Activated CD8-positive, alpha-beta memory T cell treated with anti-CD3 and anti-CD28 coated beads, Interleukin-2, amount 50 U/mL, for 48 hours (primary cell): Measurements from ENCODE around the gene PLXNA4.
"Not testable (repeated sequence)": the region's sequence is repeated elsewhere in the genome, so short reads cannot be mapped to it uniquely, and the experiment has no call there.

Source experiments
- DNase-seq: peaks from one replicate; pipeline ENCODE4 v3.0.0-alpha.2; 2020

PLXNA4 gene

GRCh38 chr7:132575982-132576720, at the start of gene PLXNA4:
Gene PLXNA4, minus strand, starts transcription at chr7:132576470. Its CDS starts 67,777 bp downstream, at chr7:132508693.
- DNase-seq, result no peak

- DNase-seq, result no peak
Measured at GRCh38 chr7:132625651-132626050, 49.4 kb upstream of the PLXNA4 start.

- no peak for DNase-seq
Measured at GRCh38 chr7:132622081-132622480, 45.8 kb upstream of the PLXNA4 start.

- DNase-seq, result no peak
Measured at GRCh38 chr7:132619967-132620366, 43.7 kb upstream of the PLXNA4 start.

- no peak for DNase-seq
Measured at GRCh38 chr7:132618956-132619305, 42.7 kb upstream of the PLXNA4 start.

- no peak for DNase-seq
Measured at GRCh38 chr7:132618271-132618955, 42.1 kb upstream of the PLXNA4 start.

GRCh38 chr7:132614428-132615318, 38.4 kb upstream of the PLXNA4 start:
- DNase-seq, result no peak

- DNase-seq, result no peak
Measured at GRCh38 chr7:132613737-132614136, 37.5 kb upstream of the PLXNA4 start.

GRCh38 chr7:132610995-132611394, 34.7 kb upstream of the PLXNA4 start:
- DNase-seq, result no peak

GRCh38 chr7:132609906-132610520, 33.7 kb upstream of the PLXNA4 start:
- DNase-seq, result no peak

- DNase-seq, result no peak
Measured at GRCh38 chr7:132609222-132609621, 33.0 kb upstream of the PLXNA4 start.

- DNase-seq, result no peak
Measured at GRCh38 chr7:132608523-132608922, 32.3 kb upstream of the PLXNA4 start.

GRCh38 chr7:132607656-132608055, 31.4 kb upstream of the PLXNA4 start:
- DNase-seq, result no peak

- no peak for DNase-seq
Measured at GRCh38 chr7:132604121-132604520, 27.9 kb upstream of the PLXNA4 start.

- DNase-seq, result no peak
Measured at GRCh38 chr7:132603220-132603833, 27.1 kb upstream of the PLXNA4 start.

GRCh38 chr7:132601783-132602182, 25.5 kb upstream of the PLXNA4 start:
- DNase-seq, result no peak

GRCh38 chr7:132596588-132596987, 20.3 kb upstream of the PLXNA4 start:
- DNase-seq, result no peak

GRCh38 chr7:132594741-132595140, 18.5 kb upstream of the PLXNA4 start:
- not testable (repeated sequence) for DNase-seq

- no peak for DNase-seq
Measured at GRCh38 chr7:132592936-132593335, 16.7 kb upstream of the PLXNA4 start.

- no peak for DNase-seq
Measured at GRCh38 chr7:132592231-132592920, 16.1 kb upstream of the PLXNA4 start.

GRCh38 chr7:132590162-132590561, 13.9 kb upstream of the PLXNA4 start:
- no peak for DNase-seq

GRCh38 chr7:132588596-132588995, 12.3 kb upstream of the PLXNA4 start:
- no peak for DNase-seq
